ENCODE measurements around the gene LCE3E.
"Not testable (repeated sequence)": the region's sequence is repeated elsewhere in the genome, so short reads cannot be mapped to it uniquely, and the experiment has no call there.

Gene LCE3E, protein sequence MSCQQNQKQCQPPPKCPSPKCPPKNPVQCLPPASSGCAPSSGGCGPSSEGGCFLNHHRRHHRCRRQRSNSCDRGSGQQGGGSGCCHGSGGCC

DNA sequence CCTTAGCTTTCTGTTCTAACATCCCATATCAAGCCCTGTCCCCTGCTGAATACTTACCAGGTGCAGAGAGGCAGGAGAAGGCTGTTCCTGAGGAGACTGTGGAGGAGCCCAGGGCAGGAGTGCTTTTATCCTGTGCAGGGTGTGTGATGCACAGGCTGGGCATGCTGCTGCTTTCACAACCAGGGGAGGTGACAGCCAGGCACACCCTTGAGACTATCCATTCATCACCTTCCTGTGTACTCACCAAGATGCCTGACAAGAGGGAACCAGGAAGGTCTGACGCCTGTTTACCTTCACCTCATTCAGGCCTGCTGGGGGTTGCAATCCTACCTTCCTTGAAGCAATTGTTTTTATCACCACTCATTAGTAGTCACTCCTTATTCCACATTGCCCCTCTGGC lies at the start of gene LCE3E:
LCE3E (minus strand) TSS at position 100 of the 400 bp plus-strand sequence. CDS start 572 bp downstream, outside the sequence.
- DNase-seq: no peak
- ATAC-seq: no peak

DNA sequence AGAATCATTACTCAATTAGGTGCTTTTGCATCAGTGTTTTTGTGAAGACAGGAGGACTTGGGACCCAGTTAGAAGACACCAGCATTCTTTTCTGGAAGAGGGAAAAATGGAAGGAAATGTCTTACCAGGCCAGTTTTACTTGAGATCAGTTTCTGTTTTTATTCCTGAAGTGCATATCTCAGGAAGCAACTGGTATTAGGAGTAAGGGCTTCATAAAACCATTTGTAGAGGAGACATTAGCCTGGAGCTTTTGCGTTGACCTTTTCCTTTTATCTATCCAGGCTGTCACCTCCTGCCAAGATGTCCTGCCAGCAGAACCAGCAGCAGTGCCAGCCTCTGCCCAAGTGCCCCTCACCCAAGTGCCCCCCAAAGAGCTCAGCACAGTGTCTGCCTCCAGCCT lies 46.9 kb upstream of the LCE3E start, which contains the start of gene LCE3B:
LCE3B (plus strand) TSS at position 301 of the 400 bp plus-strand sequence; CDS start at position 301, 0 bp downstream.
- no peak for DNase-seq
- ATAC-seq: no peak

DNA sequence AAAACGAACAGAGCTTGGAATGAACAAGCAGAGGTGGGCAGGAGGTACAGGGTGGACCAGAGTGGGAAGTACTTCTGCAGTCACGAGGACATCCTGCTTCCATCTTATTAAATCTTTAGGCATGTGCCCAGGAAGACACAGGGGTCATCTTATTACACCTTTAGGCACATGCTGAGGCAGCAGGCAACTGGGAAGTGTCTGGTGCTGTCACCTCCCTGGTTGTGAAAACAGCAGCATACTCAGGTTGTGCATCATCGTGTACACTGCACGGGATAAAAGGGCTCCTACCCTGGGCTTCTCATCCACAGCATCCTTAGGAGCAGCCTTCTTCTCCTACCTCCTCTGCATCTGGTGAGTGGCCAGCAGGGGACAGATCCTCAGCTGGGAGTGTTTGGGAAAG lies 33.4 kb upstream of the LCE3E start, which contains the start of gene LCE3C:
LCE3C (plus strand) TSS at position 301 of the 400 bp plus-strand sequence. CDS start 498 bp downstream, outside the sequence.
- ATAC-seq: no peak

DNA sequence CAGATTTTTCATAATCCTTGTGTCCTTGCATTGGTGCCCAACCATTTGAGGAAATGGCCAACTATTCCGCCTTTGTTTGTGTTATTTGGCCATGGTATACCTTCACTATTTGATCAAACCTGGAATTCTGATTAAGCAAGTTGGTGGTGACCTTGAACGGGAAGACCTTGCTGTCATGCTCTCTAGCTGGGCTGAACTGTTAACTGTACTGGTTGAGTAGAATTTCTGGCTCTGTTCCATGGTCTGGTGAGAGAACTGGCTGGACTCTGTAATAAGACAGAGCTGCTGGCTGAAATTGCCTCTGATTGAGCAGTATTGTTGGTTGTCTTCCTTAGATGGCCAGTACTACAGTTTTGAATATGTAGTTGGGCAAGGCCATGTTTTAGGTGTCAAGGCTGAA lies 30.4 kb upstream of the LCE3E start:
- ATAC-seq (no peak), DNase-seq (no peak)

More for the DNA sequence above, 33.4 kb upstream of the LCE3E start, which contains the start of gene LCE3C:
- DNase-seq: no peak

DNA sequence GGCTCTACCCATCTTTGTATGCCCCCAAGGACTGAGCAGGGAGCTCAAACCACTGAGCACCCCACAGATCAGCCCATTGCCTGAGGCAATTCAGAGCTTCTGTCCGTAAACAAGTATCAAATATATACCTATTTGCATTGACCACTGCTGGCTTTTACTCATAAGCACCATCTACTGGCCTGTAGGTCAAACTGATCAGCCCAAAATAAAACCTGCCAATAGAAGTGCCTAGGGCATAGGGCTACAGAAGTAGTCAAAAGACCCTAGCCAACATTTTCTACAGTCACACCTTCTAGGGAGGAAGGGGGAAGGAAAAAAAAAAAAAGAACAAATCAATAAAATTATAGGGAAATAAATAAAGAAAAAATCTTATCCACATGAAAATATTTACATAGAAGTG lies 19.0 kb upstream of the LCE3E start:
- ATAC-seq (no peak), DNase-seq (no peak)

DNA sequence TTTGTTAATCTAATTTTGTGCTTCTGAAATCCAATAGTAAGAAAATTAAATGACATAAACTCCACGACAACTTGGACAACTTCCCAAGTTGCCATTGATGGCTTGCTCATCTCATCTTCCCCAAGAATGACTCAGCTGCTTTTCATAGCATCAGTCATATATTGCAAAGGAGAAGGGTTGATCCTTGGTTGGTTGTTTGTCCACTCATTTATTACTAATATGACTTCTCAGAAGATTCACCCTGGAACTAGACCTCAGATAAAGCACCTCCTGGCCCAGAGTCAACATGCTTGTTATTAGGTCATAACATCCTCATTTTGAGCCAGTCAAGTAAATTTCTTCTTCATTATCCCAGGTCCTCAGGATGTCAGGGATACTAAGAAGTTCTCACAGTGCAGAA lies 16.1 kb upstream of the LCE3E start:
- ATAC-seq (no peak), DNase-seq (no peak)

DNA sequence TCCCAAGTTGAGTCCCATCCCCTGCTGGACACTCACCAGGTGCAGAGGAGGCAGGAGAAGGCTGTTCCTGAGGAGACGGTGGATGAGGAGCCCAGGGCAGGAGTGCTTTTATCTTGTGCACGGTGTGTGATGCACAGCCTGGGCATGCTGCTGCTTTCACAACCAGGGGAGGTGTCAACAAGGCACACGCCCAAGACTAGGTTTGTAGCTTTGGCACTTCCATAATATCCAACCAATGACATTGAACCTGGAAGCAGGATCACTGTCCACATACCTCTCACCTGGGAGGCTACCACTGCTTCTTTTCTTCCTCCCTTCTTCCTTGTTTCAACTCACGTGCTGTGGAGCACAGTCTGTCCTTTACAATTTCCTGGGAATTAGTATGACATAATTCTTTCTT lies 13.9 kb upstream of the LCE3E start, which contains the start of gene LCE3D:
LCE3D (minus strand) TSS at position 84 of the 400 bp plus-strand sequence. CDS start 580 bp downstream, outside the sequence.
- ATAC-seq (no peak), DNase-seq (no peak)

DNA sequence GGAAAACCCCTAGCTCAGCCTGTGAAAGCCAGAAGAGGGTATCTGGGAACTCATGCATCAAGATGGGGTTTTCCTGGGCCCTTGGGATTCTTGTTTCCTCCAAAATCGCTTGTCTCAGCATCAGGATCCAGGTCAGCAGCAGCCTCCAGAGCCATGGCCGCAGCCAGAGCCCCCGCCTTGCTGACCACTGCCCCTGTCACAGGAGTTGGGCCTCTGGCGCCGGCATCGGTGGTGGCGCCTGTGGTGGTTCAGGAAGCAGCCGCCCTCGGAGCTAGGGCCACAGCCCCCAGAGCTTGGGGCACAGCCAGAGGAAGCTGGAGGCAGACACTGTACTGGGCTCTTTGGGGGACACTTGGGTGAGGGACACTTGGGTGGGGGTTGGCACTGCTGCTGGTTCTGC lies 12.9 kb upstream of the LCE3E start:
- ATAC-seq, DNase-seq: not testable (repeated sequence)

DNA sequence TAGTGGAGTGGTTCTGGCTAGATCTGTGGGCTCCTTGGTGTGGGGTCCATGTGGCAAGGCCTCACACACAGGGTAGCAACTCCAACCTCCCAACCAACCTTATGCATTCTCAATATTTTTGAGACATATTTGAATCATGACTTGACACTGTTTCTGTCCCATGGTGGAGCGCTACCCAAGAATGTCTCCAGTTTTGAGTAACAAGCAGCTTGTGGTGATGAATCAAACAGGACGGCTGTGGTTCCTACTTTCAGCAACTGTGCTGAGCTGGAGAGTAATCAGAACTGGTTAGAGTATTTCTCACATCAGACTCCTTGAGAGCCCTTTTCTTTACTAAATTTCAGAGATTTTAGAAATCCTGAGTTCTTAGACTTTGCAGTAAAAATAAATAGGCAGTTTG lies 10.6 kb upstream of the LCE3E start:
- DNase-seq (no peak), ATAC-seq (peak; percentile 19)

DNA sequence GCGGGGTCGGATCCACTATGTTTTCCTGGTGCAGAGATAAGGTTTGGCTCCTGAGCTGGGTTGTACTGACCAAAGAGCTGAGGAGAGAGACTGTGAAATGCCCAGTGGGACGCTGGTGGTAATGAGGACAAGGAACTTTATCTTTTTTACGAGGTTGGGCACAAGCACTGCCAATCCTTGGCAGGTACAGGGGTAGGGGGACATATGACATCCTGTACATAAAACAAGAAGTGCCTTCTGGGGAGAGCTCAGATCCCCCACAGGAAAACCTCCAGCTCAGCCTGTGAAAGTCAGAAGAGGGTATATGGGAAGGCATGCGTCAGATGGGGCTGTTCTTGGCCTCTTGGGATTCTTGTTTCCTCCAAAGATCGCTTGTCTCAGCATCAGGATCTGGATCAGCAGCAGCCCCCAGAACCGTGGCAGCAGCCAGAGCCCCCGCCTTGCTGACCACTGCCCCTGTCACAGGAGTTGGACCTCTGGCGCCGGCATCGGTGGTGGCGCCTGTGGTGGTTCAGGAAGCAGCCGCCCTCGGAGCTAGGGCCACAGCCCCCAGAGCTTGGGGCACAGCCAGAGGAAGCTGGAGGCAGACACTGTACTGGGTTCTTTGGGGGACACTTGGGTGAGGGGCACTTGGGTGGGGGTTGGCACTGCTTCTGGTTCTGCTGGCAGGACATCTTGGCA lies 905 bp downstream of the LCE3E start:
- ATAC-seq: no peak
- DNase-seq: no peak

DNA sequence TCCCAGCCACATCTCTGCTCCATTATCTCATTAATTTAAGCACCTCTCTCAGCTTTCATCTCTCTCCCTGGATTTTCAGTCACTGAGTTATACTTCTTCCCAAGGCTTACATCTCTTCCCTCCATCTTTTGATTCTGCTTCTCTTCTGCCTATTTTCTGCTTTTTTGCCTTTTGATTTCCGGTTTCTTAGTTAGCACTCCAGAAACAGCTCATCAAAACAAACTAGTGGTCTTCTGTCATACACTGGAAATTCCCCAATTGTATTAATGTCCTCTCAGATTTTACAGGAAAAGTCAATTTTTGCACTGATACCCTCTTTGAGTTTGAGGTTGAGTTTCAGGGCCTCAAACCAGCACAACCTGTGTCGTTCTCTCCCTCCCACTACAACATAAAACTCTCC lies 1.5 kb downstream of the LCE3E start:
- no peak for ATAC-seq
- DNase-seq: no peak

DNA sequence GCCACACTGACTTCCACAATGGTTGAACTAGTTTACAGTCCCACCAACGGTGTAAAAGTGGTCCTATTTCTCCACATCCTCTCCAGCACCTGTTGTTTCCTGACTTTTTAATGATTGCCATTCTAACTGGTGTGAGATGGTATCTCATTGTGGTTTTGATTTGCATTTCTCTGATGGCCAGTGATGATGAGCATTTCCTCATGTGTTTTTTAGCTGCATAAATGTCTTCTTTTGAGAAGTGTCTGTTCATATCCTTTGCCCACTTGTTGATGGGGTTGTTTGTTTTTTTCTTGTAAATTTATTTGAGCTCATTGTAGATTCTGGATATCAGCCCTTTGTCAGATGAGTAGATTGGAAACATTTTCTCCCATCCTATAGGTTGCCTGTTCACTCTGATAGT lies 18.2 kb downstream of the LCE3E start:
- not testable (repeated sequence) for ATAC-seq, DNase-seq

DNA sequence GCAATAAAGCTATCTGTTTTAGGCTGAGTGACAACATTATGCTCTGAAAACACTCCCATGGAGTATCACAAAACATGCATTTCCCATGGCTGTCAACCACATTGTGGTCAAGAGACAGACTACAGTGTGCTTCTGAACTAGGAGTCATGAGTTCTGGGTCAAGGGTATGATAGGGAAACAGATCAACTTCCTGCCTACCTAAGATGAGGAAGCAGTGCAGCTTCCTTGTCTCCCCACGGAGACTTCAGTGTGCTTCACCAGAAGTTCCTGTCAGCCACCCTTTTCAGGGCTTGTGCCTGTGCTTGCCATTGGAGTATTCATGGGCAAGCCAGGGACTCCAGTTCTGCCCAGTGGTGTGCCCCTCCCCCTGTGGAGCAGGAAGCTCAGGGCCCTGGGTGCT lies 19.9 kb downstream of the LCE3E start:
- ATAC-seq: no peak
- no peak for DNase-seq

DNA sequence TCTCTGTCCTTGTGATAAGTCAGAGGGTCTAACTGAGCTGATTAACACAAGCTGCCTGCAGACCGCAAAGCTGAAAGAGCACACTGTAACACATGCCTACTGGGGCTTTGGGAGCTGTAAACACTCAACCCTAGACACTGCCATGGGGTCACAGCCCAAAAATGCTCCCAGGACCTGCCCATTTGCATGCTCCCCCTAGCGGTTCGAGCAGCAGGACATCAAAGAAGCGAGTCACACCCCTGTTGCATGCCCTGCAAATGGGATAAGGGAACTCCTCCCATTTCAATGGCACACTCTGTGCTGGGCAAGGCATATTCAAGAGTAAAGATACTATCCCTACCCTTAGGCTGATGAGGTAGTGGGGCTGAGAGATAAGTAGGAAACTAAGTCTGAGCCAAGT lies 22.8 kb downstream of the LCE3E start:
- ATAC-seq: no peak
- DNase-seq: peak; percentile 4

DNA sequence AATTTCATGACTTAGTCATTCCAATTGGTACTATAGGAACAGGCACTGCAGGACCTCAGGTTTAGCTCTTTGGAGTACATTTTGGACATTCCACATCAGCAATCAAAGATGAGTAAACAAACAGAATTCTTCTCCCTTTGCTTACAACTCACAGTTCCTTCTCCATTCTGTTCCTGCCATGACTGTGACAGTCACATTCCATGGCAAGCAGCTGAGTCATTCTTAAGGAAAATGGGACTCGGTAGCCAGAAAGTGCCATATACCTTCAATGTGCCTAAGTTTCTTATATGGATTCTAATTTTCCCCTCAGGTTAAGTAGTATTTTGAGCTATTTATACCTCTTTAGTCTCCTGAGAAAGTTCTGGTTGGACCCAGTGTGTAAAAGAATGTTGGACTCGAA lies 26.7 kb downstream of the LCE3E start:
- ATAC-seq (no peak), DNase-seq (no peak)

DNA sequence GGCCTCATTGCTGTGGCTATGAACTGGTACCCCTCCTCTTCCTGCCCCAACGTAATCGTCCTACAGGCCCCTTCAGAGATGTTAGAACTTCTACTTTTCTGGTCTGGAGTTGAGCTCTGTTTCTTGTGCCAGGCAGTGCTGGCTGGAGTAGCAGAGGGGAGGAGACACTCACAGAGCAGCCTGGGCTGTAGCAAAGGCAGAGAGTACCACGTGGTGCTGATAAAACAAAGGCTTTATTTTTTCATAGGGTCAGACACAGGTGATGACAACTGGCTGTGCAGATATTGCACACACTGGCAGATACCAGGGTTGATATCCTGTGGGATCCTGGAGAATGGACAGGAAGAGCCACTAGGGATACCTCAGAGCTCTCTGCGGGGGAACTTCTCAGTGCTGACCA lies 29.1 kb downstream of the LCE3E start:
- no peak for DNase-seq
- no peak for ATAC-seq

DNA sequence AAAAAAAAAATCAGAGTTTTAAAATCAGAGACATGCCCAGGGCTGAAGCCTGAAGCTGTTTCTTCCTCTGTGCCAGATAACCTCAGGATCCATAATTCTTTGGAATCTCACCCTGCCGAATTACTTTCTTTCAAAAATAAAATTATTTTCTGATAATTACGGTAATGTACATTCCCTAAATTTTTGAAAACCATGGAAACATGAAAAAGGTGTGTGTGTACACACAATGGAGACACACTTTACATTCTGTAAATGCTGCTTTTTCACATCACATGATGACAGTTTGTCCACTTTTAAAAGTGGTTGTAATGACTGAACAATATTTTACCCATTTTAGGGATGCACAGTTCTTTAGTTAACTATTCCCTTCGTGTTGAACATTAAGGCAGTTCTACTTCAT lies 30.8 kb downstream of the LCE3E start:
- no peak for DNase-seq
- ATAC-seq: no peak

DNA sequence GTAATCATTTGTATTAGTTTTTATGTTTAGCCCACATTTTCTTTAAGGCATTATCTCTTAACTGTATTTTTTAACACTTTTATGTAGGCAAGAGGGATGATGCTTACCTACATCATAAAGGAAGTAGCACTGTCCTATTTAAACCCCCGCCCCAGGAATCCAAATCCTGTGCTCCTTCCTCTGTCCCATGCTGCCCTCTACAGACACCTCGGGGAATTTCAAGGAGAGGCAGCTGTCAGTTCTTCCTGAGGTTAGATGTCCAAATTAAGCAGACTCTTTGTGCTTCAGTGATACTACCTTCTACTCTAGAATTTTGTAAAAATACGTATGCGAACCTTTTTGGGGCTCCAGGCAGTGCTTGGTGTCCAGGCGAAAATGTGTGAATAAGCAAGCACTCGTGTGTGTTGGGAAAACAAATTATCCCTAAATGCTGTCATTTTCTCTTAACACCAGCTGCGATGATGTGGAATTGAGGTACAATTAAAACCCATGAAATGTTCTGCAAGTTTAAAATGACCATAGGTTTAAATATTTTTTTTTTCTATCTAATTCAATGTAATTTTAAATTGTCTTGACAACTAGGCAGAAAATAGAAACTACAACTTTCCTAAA lies 33.1 kb downstream of the LCE3E start:
- DNase-seq (peak; percentile 58), ATAC-seq (no peak)

DNA sequence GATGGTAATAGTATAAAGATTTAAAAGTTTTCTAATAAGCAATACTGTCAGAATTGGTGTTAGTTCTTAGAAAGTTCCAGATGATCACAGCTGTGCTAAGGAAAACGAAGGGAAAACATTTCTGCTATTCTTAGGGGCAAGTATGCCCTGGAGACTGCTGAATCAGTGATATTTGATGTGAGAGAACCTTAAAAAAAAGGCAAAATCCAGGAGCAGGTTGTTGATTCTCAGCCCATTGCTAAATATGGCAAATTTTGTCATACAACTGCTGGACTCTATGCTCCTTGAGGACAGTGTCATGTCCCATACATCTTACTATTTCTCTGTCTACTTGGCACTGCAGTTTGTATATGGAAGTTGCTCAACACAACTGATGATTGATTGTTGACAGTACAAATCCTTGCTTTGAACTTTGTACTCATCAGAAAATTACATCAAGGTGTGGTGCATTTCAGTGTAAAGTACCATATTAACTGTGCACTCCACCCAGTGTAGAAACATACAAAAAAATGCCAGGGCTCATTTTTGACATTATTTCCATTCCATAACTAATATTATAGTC lies 41.4 kb downstream of the LCE3E start:
- ATAC-seq (no peak), DNase-seq (no peak)

DNA sequence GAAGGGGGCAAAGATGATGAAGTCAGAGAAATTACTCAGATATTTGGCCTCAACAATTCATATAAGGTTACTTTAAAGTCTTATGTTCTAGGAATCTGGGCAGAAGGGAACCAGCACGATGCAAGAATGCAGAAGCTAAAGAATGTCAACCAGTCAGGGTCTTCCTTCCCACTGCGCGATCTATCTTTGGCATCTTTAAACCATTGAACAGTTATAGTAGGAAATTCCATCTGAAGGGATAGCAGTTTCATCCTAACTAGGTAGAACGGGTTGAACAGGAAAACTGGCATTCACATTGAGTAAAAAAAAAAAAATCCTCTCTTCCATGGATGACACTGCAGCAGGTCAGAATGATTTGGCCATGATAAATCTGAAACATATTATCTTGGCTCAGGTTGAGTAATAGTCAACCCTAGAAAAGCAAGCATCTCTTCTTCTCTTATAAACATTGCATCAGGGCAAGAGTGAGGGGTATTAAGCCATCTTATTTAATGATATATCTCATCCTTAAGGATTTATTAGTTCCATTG lies 46.0 kb downstream of the LCE3E start:
- no peak for DNase-seq
- ATAC-seq: no peak

DNA sequence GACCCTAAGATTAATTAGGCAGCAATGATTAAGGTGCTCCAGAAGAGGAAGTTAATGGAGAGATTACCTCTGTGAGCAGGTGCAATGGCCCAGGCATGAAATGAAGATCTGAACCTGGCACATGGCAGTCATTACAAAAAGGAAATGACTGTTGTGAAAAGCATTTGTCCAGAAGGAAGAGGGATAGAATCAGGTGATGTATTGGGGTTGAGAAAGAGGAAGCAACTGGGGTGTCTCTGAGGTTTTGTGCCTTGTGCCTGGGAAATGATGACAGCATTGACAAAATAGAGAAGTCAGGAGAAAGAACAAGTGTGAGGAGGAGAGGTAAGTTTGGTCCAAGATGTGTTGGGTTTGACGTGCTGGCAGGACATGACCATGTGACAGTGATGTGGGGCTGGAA lies 46.7 kb downstream of the LCE3E start:
- DNase-seq: no peak
- ATAC-seq: no peak

DNA sequence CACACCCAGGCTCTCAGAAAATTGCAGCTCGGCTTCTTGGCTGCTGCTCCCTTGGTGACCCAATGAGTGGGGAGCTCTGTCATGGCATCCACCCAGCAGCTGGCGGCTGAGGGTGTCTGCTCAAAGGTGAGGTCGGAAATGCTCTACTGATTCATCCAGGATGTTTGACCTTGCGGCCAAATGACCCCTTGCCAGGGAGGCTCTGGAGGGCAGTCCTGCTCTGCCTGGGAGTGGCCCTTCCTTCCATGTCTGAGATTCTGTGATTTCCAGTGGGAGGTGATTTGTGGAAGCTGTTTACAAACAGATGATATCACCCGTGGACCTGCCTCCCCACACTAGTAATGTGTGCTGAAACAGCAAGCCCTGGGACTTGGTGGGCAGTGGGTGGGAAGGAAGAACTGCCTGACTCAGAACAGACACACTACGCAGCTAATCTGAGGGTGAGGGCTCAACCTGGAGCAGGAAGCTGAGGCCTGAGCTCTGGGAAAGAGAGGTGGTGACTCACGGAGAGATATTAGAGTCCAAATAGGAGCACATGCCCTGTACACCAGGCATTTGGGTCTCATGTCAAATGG lies 49.3 kb downstream of the LCE3E start:
- no peak for ATAC-seq
- no peak for DNase-seq

DNA sequence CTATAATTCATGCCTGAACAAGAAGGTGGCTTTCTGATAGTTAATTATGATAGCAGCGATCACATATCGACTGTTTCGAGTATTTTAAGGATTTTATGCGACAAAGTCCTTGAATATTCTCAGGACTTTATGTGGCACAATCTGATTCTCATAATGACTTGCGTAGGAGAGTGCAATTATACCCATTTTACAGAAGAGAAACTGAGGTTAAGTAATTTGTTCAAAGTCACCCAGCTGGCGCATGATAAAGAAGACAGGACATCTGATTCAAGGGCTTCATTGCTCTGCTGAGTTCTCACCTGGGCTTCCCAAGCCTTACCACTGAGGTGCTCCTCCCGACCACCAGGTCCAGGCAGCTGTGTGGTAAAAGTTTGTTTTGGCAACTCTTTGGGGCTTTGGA lies 50.5 kb downstream of the LCE3E start:
- ATAC-seq: no peak
- no peak for DNase-seq
